IMR-90 (cell line): Measurements from ENCODE around the gene MAT2B. TPM values are rescaled to one million over a fixed set of nuclear protein-coding genes. Genes with fewer than 3 reads are reported as not detected.

Experiments used
- ATAC-seq: fragments of 200-7000 bp; cut with Tn5 transposase; 2 replicates; pipeline ENCODE4 v1.9.1; 2020; ENCODE audit warnings: low read depth, mild to moderate bottlenecking, moderate library complexity
- BruUV-seq: library from RNA; stranded (reverse); fragments of 400-500 nt; replicated peaks from 2 replicates; lab custom pipeline; 2021; lab: Mats Ljungman, UMichigan
- CTCF ChIA-PET: fragments of 300-600 bp; formaldehyde crosslinking; extraction: SDS; loops from one replicate; lab custom pipeline; 2021; ENCODE audit warnings: antibody characterized with exemption; lab: Yijun Ruan, JAX
- POLR2A ChIA-PET: fragments of 300-600 bp; sonication (Branson Sonifier 250); formaldehyde crosslinking; loops from one replicate; lab custom pipeline; 2022; ENCODE audit warnings: antibody characterized with exemption; ENCODE audit not compliant: unreplicated experiment; lab: Charles Lee
- DNase-seq: peaks from one replicate; pipeline ENCODE4 v3.0.0; 2013
- H2AFZ ChIP-seq: replicated peaks from 2 replicates; pipeline ENCODE3; 2013; ENCODE audit warnings: low read length, mild to moderate bottlenecking; ENCODE audit not compliant: poor library complexity
- H2AK5ac ChIP-seq: 2 replicates; pipeline ENCODE4 v1.6.1; 2013; ENCODE audit warnings: low read depth, low read length, inconsistent platforms
- H2AK9ac ChIP-seq: replicated peaks from 2 replicates; pipeline ENCODE3; 2013; ENCODE audit warnings: mild to moderate bottlenecking, low read depth, low read length, moderate library complexity; ENCODE audit not compliant: poor library complexity
- H2BK120ac ChIP-seq: 2 replicates; pipeline ENCODE4 v1.6.1; 2013; ENCODE audit warnings: low read depth, low read length, inconsistent platforms
- H2BK15ac ChIP-seq: 3 replicates; pipeline ENCODE4 v1.6.1; 2013; ENCODE audit warnings: low read depth, low read length, inconsistent platforms
- H2BK20ac ChIP-seq: 2 replicates; pipeline ENCODE4 v1.6.1; 2013; ENCODE audit warnings: low read depth, mild to moderate bottlenecking, inconsistent platforms, low read length, moderate library complexity
- H2BK5ac ChIP-seq: 2 replicates; pipeline ENCODE4 v1.6.1; 2013; ENCODE audit warnings: mild to moderate bottlenecking, low read depth, low read length, inconsistent platforms; ENCODE audit not compliant: poor library complexity, severe bottlenecking
- H3K14ac ChIP-seq: replicated peaks from 2 replicates; pipeline ENCODE4 v1.6.1; 2013; ENCODE audit warnings: low read depth, low read length, inconsistent platforms
- H3K18ac ChIP-seq: 2 replicates; pipeline ENCODE4 v1.6.1; 2013; ENCODE audit warnings: low read depth, low read length, control low read depth
- H3K23ac ChIP-seq: 2 replicates; pipeline ENCODE4 v1.6.1; 2013; ENCODE audit warnings: low read depth, low read length, inconsistent platforms
- H3K27ac ChIP-seq: 2 replicates; pipeline ENCODE4 v1.5.1; 2013; ENCODE audit warnings: mild to moderate bottlenecking, control low read depth, low read length; ENCODE audit not compliant: insufficient read depth
- H3K27me3 ChIP-seq: 2 replicates; pipeline ENCODE4 v1.6.1; 2013; ENCODE audit warnings: low read length; ENCODE audit not compliant: control insufficient read depth, insufficient read depth
- H3K36me3 ChIP-seq: 2 replicates; pipeline ENCODE4 v1.6.1; 2013; ENCODE audit warnings: low read length, mixed read lengths; ENCODE audit not compliant: control insufficient read depth, insufficient read depth
- H3K4ac ChIP-seq: 2 replicates; pipeline ENCODE4 v1.6.1; 2013; ENCODE audit warnings: low read depth, low read length, inconsistent platforms
- H3K4me1 ChIP-seq: 2 replicates; pipeline ENCODE4 v1.6.1; 2013; ENCODE audit warnings: low read length, mixed read lengths; ENCODE audit not compliant: control insufficient read depth, insufficient read depth
- H3K4me2 ChIP-seq: 2 replicates; pipeline ENCODE4 v1.6.1; 2013; ENCODE audit warnings: low read depth, mild to moderate bottlenecking, control low read depth, low read length, moderate library complexity
- H3K4me3 ChIP-seq: 2 replicates; pipeline ENCODE4 v1.5.1; 2013; ENCODE audit warnings: low read depth, mild to moderate bottlenecking, control low read depth, low read length, moderate library complexity; ENCODE audit not compliant: insufficient read depth
- H3K56ac ChIP-seq: 2 replicates; pipeline ENCODE4 v1.6.1; 2013; ENCODE audit warnings: low read length, inconsistent platforms; ENCODE audit not compliant: insufficient read depth; ENCODE audit errors: extremely low read depth
- H3K79me1 ChIP-seq, 2 experiments: 2 replicates each; pipeline ENCODE4 v1.6.1; 2013; ENCODE audit warnings: low read length in 2 of 2, inconsistent platforms in 1 of 2, low read depth in 1 of 2
- H3K9ac ChIP-seq: 2 replicates; pipeline ENCODE4 v1.6.1; 2013; ENCODE audit warnings: low read depth, low read length, control low read depth
- H3K9me1 ChIP-seq: 2 replicates; pipeline ENCODE4 v1.6.1; 2013; ENCODE audit warnings: low read length, inconsistent platforms; ENCODE audit not compliant: insufficient read depth
- H3K9me3 ChIP-seq: 2 replicates; pipeline ENCODE4 v1.6.1; 2013; ENCODE audit warnings: low read length; ENCODE audit not compliant: control insufficient read depth, insufficient read depth
- H4K20me1 ChIP-seq: 2 replicates; pipeline ENCODE4 v1.6.1; 2013; ENCODE audit warnings: low read length, inconsistent platforms; ENCODE audit not compliant: insufficient read depth
- H4K5ac ChIP-seq: 2 replicates; pipeline ENCODE4 v1.6.1; 2013; ENCODE audit warnings: mild to moderate bottlenecking, low read depth, low read length, control low read depth
- H4K8ac ChIP-seq, 2 experiments: 2 replicates each; pipeline ENCODE4 v1.6.1; 2013; ENCODE audit warnings: low read depth in 2 of 2, low read length in 2 of 2, control low read depth in 1 of 2, inconsistent platforms in 1 of 2
- H4K91ac ChIP-seq: 2 replicates; pipeline ENCODE4 v1.6.1; 2013; ENCODE audit warnings: low read depth, low read length, inconsistent platforms; ENCODE audit not compliant: insufficient read depth
- CTCF ChIP-seq: conservative IDR thresholded peaks from 2 replicates; pipeline ENCODE4 v1.5.1; 2012; ENCODE audit warnings: mild to moderate bottlenecking, low read depth, low read length, improper control_type of control experiment
- ELK1 ChIP-seq: fragments of 150-350 bp; IDR thresholded peaks from 2 replicates; pipeline ENCODE4 v1.6.1; 2016; ENCODE audit warnings: low read depth, mild to moderate bottlenecking, low read length, moderate library complexity, borderline replicate concordance
- MXI1 ChIP-seq: IDR thresholded peaks from 2 replicates; pipeline ENCODE4 v1.6.1; 2012; ENCODE audit warnings: low read depth, mild to moderate bottlenecking, low read length, moderate library complexity, borderline replicate concordance
- SMC3 ChIP-seq: fragments of 150-350 bp; IDR thresholded peaks from 2 replicates; pipeline ENCODE4 v1.6.1; 2016; ENCODE audit warnings: low read depth, mild to moderate bottlenecking, antibody characterized with exemption, low read length, moderate library complexity
- WGBS, 2 experiments: methylation state at CpG; one replicate each; pipeline versions ENCODE4 v1.1.5 to v1.1.7; 2013; ENCODE audit warnings: missing lambda C conversion rate in 2 of 2; ENCODE audit not compliant: insufficient read length in 1 of 2; ENCODE audit errors: extremely low coverage in 2 of 2; 5-methylcytosine and 5-hydroxymethylcytosine counted together
- dilution Hi-C: fragments of 300-500 bp; cut with HindIII; formaldehyde crosslinking; loops from one replicate; pipeline ENCODE4 v1.14.3; 2018; ENCODE audit warnings: low sequenced_read_pairs; ENCODE audit not compliant: unreplicated experiment
- in situ Hi-C: fragments of 300-500 bp; cut with MboI; formaldehyde crosslinking; loops from 3 replicates; pipeline ENCODE4 v1.14.3; 2019; ENCODE audit warnings: low sequenced_read_pairs, inconsistent platforms, mixed read lengths
- intact Hi-C: fragments of 100-400 bp; cut with micrococcal nuclease; formaldehyde crosslinking; loops from 2 replicates; pipeline ENCODE4 v1.10.0; 2022
- polyA plus RNA-seq, 3 experiments: library from polyadenylated mRNA; depleted of rRNA; stranded (reverse); fragments of >200 nt; gene quantifications; 2 replicates each; pipeline ENCODE4 v1.2.3, GENCODE V29; 2012; ENCODE audit warnings: low replicate concordance in 1 of 3
- total RNA-seq: library from RNA; depleted of rRNA; stranded (reverse); fragments of >200 nt; gene quantifications from 2 replicates; pipeline ENCODE4 v1.2.3, GENCODE V29; 2012

MAT2B gene
- total and polyA plus RNA-seq, 2 of the 4 experiments (the other 2 are of a cell fraction) = 41.7 to 80.3 TPM

- Histone ChIP-seq H4K91ac (no peak overlapping the region), H3K18ac (no peak overlapping the region), H2AK9ac (no peak overlapping the region), H3K4me1 (no peaks in the 10 kb centered on the region), H2BK120ac (no peak overlapping the region), H3K9ac (no peak overlapping the region), H2BK15ac (no peak overlapping the region), H3K56ac (no peak overlapping the region), H2BK20ac (no peak overlapping the region), H4K8ac (no peak overlapping the region), H3K9me3 (no peaks in the 10 kb centered on the region), H3K36me3 (peaks cover 3% of the 10 kb centered on the region; the same call in 1 of the 2 replicates), H3K9me1 (no peaks in the 10 kb centered on the region), H3K27me3 (no peaks in the 10 kb centered on the region), H3K4me3 (no peak overlapping the region), H3K4ac (no peak overlapping the region), H2BK5ac (no peak overlapping the region), H3K14ac (no peak overlapping the region), H2AFZ (peak overlapping the region; percentile 33), H4K20me1 (no peaks in the 10 kb centered on the region), H4K5ac (no peak overlapping the region), H2AK5ac (no peak overlapping the region), H3K4me2 (no peak overlapping the region), H3K27ac (no peak overlapping the region), H3K79me1 (peaks cover 0 to 8% of the 10 kb centered on the region in 2 experiments; a peak in 3 of 4 replicates), H3K23ac (no peak overlapping the region)
- ATAC-seq (no peak), DNase-seq (no peak)
- BruUV-seq = no TSS peak
- dilution Hi-C loops (no loop called here), intact Hi-C loops (no loop called here), in situ Hi-C loops (no loop called here)
- CTCF ChIA-PET = interaction anchor here (0.7 to 2.0 kb wide), 2 partner anchors 9 to 16 kb away, joined by 3 to 8 read pairs; partner anchors contain the start of gene MAT2B
- TF ChIP-seq CTCF = no peak
- TF ChIP-seq SMC3 = no peak
- TF ChIP-seq MXI1 = no peak
- TF ChIP-seq ELK1 = no peak
- WGBS, 2 experiments = 100% methylated on average over 1 of the region's 3 CpGs; no CpG with 5 or more reads in 1 of the 2 experiments
- POLR2A ChIA-PET = no interaction called here
Observed at GRCh38 chr5:163489745-163490075, 15.7 kb upstream of the MAT2B start.
